Choroid plexus epithelial cell (primary cell): Measurements from ENCODE around the gene NKAIN4.
A peak's percentile ranks its signal among the peaks of the same experiment; 100 is the strongest.

ENCODE experiments used
- DNase-seq: peaks from one replicate; pipeline ENCODE4 v3.0.0-alpha.2; 2010; ENCODE audit warnings: low read depth
- H3K4me3 ChIP-seq: 2 replicates; pipeline ENCODE4 v1.5.1; 2011; ENCODE audit warnings: low read depth, mild to moderate bottlenecking, control low read depth, low read length, moderate library complexity
- TF ChIP-seq, protein P1 (sequence below): conservative IDR thresholded peaks from 2 replicates; pipeline ENCODE4 v1.5.1; 2011; ENCODE audit warnings: low read depth, mild to moderate bottlenecking, control low read depth, inconsistent platforms, low read length, moderate library complexity

The NKAIN4 gene

DNA sequence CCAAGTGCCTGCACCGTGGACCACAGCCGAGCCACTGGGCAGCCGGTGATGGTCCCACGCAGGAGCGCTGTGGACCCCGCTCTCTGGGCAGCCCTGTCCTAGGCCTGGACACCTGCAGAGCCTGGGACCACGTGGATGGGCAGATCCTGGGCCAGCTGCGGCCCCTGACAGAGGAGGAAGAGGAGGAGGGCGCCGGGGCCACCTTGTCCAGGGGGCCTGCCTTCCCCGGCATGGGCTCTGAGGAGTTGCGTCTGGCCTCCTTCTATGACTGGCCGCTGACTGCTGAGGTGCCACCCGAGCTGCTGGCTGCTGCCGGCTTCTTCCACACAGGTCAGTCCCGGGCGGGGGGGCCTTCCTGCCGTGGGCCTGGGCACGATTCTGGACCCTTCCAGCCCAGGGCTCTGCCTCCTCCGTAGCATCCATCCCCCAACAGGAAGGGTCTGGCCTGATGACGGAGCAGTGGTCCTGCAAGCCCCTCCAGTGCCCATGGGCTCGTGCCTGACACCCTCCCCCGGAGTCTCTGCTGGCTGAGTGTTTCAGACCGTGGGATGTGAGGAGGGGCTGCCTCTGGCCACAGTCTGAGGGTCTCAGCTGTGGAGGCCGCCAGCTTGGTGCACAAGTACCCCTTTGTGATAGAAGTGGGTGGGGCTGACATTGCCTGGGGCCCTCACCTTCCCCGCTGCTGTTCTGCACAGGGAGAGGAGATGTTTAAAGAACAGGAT lies 18.0 kb downstream of the NKAIN4 start:
- TF ChIP-seq, protein P1, sequence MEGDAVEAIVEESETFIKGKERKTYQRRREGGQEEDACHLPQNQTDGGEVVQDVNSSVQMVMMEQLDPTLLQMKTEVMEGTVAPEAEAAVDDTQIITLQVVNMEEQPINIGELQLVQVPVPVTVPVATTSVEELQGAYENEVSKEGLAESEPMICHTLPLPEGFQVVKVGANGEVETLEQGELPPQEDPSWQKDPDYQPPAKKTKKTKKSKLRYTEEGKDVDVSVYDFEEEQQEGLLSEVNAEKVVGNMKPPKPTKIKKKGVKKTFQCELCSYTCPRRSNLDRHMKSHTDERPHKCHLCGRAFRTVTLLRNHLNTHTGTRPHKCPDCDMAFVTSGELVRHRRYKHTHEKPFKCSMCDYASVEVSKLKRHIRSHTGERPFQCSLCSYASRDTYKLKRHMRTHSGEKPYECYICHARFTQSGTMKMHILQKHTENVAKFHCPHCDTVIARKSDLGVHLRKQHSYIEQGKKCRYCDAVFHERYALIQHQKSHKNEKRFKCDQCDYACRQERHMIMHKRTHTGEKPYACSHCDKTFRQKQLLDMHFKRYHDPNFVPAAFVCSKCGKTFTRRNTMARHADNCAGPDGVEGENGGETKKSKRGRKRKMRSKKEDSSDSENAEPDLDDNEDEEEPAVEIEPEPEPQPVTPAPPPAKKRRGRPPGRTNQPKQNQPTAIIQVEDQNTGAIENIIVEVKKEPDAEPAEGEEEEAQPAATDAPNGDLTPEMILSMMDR = no peak
- no peak overlapping the region for H3K4me3 ChIP-seq

DNA sequence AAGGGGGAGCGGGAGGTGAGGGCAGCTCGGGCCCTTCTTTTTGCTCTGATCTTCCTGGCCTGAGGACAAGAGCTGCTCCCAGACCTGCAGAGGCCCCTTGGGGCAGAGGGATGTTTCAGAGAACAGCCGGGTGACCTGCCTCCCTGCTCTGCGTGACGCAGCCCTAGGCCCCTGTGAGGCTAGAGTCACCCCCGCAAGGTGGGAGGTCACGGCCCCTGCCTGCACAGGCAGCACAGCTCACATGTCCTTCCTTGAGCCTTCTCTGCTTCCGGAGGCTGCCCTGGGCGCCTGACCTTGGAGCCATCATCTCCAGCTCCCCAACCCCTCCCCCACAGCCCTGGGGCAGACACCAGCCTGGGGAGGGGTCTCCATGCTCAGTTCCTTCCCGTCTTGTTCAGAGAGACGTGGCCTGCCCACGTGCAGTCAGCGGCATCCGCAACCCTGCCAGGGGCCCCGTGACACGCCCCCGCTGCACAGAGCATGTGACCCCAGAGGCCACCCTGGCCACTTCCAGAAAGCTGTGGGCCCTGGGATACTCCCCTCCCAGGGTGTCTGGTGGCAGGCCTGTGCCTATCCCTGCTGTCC lies 18.8 kb downstream of the NKAIN4 start, which contains the start of gene BIRC7:
TSS of gene BIRC7 (plus strand) at position 507 of the 585 bp plus-strand sequence. CDS start 192 bp downstream, outside the sequence.
- TF ChIP-seq, protein P1 = no peak
- DNase-seq = no peak
- H3K4me3 ChIP-seq = no peak within 1 kb of the TSS

More for the DNA sequence above, 18.0 kb downstream of the NKAIN4 start:
- DNase-seq = no peak

DNA sequence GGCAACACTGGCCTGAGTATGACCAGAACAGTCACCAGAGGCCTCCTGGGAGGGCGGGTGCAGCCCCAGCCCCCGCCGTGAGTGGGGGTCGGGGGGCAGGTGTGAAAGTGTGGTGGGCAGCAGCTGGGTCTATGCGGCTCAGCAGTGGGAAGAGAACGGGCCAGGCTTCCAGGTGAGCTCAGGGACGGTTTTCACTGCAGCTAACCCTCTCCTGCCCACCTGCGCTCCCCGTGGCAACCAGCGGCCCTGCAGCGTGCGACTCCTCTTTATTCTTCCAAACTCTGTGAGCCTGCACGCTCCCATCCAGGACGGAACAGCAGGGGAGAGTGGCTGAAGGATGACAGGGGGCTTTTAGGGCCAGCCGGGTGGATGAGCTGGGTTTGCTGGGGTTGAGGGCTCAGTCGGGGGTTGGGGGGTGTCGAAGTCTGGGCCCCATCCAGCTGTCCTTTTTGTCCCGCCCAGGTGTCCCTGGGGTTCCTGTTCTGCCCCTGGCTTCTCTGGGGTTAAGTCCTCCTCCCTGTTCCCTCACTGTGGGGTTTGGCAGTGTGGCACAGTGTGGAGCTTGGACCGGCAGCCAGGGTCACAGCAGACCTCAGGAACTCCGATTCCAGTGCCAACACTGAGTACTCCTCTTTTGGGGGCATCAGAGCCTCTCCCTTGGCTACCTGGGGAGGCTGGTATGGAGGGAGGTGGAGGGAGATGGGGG lies 19.4 kb downstream of the NKAIN4 start:
- H3K4me3 ChIP-seq = no peak overlapping the region
- DNase-seq = no peak
- TF ChIP-seq, protein P1 = peak; percentile 62

DNA sequence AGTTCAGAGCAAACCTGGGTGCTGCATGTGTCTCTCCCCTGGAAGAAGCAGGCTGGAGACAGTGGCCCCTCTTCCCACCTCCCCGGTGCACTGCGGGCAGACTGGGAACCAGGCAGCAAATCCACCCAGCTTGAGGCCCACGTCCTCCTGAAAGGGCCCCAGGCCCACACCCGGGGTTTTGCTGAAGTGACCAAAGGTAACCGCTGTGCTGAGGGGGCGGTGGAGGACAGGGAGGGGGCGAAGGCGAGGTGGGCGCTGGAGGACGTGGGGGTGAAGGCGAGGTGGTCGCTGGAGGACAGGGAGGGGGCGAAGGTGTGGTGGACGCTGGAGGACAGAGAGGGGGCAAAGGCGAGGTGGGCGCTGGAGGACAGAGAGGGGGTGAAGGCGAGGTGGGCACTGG lies 20.3 kb downstream of the NKAIN4 start:
- no peak for DNase-seq
- TF ChIP-seq, protein P1 = no peak
- H3K4me3 ChIP-seq = no peak overlapping the region

DNA sequence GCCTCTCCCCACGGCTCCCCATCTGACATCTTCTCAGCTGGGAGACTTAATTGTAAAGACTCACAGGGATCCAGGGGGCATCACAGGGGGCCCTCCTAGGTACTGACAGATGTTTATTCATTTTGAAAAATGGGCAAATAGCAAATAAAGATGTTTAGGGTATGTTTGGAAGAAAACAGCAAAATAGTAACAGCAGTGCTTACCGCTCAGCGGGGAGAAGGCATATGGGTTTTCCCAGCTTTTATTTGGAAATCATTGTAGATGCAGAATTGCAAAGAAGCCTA lies 21.3 kb downstream of the NKAIN4 start:
- TF ChIP-seq, protein P1 = no peak
- no peak overlapping the region for H3K4me3 ChIP-seq
- no peak for DNase-seq

DNA sequence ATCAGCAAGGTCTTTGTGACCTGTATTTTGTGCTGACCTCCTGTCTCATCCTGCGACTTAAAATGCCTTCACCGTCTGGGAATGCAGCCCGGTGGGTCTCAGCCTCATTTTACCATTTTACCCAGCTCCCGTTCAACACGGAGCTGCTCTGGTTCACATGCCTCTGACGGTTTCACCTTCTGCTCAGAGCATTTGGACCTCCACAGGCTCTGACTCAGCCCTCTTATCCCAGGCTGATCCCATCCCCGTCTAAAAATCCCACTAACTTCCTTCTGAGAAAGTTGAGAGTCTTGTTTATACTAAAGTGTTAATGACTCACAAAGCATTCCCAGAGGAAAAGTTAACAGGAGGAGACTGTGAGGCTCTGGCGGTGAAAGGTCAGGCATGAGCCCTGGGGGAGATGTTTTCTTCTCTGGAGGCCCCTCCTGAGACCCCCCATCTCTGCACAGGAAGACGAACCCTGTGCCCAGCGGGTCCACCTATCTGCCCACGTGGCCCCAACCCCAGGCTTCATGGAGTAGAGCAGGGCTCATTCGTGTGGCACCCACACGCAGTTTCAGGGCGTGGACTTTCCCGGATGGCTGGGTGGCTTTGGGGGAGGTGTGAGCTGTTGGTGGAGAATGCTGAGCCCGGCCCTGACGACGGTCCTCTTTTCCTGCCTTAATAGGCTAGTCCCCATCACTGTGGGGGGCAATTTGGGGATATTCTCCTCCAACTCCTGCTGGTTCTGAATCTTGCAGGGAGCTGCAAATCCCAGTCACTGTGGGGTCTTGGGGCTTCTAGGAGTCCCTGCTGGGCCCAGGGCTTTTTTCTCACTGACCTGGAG lies 21.8 kb downstream of the NKAIN4 start:
- TF ChIP-seq, protein P1 = no peak
- peak; percentile 80 for DNase-seq
- no peak overlapping the region for H3K4me3 ChIP-seq
